NCI-H524 treated with DMSO at 0.1 percent for 48 hours (cell line): ENCODE results near the gene ARSD.
"Not testable (repeated sequence)": the region's sequence is repeated elsewhere in the genome, so short reads cannot be mapped to it uniquely, and the experiment has no call there.

Experiments used
- DNase-seq: peaks from one replicate; lab custom pipeline; 2025; lab: John Stamatoyannopoulos, UW

ARSD gene, protein sequence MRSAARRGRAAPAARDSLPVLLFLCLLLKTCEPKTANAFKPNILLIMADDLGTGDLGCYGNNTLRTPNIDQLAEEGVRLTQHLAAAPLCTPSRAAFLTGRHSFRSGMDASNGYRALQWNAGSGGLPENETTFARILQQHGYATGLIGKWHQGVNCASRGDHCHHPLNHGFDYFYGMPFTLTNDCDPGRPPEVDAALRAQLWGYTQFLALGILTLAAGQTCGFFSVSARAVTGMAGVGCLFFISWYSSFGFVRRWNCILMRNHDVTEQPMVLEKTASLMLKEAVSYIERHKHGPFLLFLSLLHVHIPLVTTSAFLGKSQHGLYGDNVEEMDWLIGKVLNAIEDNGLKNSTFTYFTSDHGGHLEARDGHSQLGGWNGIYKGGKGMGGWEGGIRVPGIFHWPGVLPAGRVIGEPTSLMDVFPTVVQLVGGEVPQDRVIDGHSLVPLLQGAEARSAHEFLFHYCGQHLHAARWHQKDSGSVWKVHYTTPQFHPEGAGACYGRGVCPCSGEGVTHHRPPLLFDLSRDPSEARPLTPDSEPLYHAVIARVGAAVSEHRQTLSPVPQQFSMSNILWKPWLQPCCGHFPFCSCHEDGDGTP

GRCh38 chrX:2928583-2929434 is at the start of gene ARSD:
ARSD (minus strand) TSS chrX:2929339; CDS start chrX:2929275, 64 bp downstream.
- DNase-seq: no peak

DNA sequence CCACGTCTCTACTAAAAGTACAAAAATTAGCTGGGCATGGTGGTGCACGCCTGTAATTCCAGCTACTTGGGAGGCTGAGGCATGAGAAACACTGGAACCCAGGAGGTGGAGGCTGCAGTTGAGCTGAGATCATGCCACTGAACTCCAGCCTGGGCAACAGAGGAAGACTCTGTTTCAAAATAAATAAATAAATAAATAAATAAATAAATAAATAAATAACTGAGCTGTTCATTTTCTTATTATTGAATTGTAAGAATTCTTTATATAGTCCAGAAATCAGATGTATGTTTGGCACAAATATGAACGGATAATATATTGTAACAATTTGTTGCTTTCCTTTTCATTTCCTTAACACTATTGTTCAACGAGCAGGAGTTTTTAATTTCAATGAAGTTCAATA is 49.5 kb upstream of the ARSD start:
- not testable (repeated sequence) for DNase-seq

DNA sequence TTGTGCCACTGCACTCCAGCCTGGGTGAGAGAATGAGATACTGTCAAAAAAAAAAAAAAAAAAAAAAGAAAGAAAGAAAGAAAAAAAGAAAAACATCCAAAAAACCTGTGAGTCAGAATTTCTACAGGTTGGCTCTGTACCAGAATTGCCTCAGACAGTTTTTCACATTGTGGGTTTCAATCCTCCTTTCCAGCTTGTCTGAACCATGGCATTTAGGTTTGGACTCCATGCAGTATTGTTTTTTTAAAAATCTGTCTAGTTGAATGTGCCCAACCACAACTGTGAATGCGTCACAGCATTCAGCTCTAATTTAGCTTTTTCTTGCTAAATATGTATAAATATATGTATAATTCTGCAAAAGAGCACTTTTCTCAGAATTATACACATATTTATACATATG is 45.8 kb upstream of the ARSD start:
- DNase-seq: no peak

- no peak for DNase-seq
Measured at GRCh38 chrX:2972391-2972790, 43.3 kb upstream of the ARSD start.

- no peak for DNase-seq
Measured at GRCh38 chrX:2969021-2969420, 39.9 kb upstream of the ARSD start.

- no peak for DNase-seq
Measured at GRCh38 chrX:2967998-2968909, 39.1 kb upstream of the ARSD start.

DNA sequence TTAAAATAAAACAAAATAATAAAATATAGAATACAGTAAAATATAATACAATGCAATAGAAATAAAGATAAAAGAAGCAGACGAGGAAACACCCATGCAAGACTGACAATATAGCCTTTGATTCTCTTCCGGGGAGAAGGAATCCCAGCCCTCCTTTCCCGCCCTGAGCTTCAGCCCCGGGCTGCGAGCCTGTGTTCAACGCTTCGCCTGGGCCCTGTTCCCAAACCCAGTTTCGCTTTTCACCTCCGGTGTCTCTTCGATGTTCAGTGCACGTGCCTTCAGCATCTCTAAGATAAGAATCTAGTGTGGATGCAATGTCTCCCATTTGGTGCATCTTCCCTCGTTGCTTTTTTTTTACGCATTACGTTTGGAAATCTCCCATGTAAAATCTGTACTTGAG is 38.4 kb upstream of the ARSD start:
- no peak for DNase-seq

GRCh38 chrX:2967012-2967411 is 37.9 kb upstream of the ARSD start:
- no peak for DNase-seq

- no peak for DNase-seq
Measured at GRCh38 chrX:2965965-2966364, 36.8 kb upstream of the ARSD start.

- DNase-seq: not testable (repeated sequence)
Measured at GRCh38 chrX:2963992-2964794, 35.1 kb upstream of the ARSD start.

- DNase-seq: not testable (repeated sequence)
Measured at GRCh38 chrX:2963449-2963848, 34.3 kb upstream of the ARSD start.

DNA sequence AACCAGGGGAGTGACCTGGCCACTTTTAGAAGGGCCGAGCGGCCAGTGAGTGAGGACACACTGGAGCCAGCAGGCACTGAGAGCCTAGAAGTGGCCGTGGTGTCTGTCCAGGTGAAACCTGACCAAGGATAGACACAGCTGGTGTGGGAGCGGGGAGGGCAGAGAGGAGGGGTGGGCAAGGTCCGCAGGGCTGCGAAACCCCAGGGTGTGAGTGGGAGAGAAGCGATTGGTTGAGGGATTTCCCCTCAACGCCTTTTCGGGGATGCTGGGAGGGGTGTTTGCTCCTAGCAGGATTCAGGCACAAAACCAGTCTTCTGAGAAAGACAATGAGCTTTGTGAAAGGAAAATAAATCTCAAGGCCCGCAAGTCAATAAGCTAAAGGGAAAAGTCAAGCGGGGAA is 33.2 kb upstream of the ARSD start:
- DNase-seq: no peak

DNA sequence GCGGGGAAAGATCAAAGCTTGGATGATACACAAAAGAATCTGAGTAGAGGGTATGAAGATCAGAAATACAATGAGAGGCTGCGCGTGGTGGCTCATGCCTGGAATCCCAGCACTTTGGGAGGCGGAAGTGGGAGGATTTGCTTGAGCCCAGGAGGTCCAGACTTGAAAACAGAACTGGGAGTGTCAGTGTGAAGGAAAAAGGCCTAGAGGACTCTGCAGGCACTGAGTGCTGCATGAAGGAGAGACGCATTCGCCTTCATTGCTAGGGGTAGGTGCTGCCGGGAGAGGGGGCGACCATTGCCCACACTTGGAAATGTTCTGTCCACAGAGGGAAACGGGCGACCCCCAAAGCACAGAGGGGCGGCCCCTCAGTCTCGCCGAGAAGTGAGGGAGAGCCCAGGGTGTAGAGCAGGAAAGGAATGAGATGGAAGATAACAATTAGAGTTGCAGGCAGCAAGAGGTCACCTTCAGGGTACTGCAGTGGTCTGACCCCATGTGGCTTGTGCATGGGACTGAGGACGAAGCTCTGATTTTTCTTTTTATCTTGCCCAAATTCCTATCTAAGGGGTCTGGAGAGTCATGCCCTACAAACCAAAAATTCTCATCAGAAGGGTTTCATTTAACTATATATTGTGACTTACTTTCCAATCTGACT is 31.8 kb upstream of the ARSD start:
- DNase-seq: no peak

- no peak for DNase-seq
Measured at GRCh38 chrX:2958199-2958598, 29.1 kb upstream of the ARSD start.

DNA sequence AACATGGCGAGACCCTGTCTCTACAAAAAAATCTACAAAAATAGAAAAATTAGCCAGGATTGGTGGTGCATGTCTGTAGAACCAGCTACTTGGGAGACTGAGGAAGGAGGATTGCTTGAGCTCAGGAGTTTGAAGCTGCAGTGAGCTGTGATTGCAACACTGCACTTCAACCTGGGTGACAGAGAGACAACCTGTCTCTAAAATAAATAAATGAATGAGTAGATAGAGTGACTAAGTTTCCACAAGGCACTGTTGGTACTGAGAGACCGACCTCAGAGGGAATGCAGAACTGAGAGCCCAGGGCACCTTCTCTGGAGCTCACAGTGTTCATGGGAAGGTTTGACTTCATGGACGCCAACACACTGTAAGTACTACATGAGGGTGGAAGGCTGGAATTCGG is 26.7 kb upstream of the ARSD start:
- no peak for DNase-seq

DNA sequence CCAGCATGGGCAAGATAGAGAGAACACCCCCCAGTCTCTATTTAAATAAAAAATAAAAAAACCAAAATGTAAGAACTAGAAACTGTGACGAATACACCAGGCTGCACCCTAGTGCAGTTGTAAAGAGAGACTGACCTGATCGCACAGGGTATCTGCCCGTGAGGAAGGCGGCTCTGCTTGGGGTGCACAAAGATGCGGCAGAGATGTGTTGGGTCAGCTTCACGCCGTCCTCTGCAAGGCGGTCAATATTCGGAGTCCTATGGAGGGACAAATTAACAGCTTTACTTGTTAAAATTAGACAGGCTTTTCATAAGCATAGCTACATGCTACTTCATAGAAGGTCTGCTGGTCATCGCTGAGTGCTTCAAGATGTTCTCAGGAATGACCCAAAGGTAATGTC is 26.1 kb upstream of the ARSD start:
- DNase-seq: no peak

DNA sequence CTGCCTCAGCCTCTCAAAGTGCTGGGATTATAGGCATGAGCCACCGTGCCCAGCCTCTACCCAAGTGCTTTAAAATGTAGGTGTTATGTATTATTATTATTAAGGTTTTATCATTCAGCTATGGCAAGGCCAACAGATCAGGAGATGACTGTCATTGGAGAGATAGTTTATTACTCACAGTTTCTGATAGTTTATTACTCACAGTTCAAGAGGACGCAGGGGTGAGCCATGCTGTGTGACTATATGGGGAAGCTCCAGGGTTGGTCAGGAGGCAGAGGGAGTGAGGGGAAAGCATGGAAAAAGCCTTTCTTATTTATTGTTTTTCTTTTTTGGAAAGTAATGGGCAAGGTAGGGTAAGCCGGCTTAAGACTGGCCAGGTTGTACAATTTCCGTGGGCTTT is 25.4 kb upstream of the ARSD start:
- no peak for DNase-seq

DNA sequence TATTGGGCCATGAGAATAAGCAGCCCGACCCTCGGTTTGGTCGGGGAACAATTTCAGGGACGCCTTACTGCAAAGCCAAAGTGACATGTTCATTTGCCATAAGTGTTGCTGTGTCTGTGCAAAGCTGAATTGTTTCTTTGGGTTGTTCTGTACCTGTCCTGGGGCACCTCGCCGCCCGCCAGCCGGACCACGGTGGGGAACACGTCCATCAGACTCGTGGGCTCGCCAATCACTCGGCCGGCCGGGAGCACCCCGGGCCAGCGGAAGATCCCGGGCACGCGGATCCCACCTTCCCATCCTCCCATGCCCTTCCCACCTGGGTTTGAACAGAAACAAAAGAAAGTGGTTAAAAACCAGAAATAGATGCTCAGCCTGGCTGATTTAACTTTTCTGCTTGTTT is 8.8 kb upstream of the ARSD start:
- DNase-seq: not testable (repeated sequence)

DNA sequence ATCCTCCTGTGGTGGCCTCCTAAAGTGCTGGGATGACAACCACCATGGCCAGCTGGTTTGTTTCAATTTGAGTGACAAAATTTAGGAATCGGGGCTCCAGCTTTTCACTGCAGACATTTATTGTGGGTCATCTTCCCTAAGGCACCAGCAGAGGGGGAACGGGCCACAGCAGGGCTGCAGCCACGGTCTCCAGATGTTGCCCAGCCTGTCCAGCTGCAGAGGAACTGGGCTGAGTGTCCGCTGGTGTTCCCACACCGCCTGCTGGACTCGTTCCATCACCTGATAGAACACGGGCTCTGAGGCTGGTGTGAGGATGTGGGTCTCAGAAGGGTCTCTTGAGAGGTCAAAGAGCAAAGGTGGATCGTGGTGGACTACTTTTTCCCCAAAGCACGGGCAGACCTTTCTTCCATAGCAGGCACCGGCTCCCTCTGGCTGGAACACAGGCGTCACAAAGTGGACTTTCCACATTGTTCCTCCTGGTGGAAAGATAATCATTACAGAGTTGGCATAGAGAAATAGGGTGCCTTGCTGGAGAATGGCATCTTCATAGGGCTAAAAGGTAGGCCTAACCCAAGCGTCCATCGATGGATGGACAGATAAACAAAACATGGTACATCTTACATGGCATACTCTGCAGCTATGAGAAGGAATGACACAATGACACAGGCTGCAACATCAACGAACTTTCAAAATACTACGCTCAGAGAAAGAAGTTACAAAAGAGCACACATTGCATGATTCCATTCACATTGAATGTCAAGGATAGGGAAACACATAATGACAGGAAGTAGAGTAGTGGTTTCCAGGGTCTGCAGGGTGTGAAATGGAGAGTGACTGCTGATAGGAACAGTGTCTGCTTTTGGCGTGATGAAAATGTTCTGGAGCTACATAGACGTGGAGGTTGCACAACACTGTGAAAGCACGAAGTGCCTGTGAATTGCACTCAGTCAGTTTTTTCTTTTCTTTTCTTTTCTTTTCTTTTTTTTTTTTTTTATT is 5.9 kb upstream of the ARSD start:
- no peak for DNase-seq
